ENCODE results near the gene ANXA7.
A peak's percentile ranks its signal among the peaks of the same experiment; 100 is the strongest.

- TF ChIP-seq CTCF (conservative IDR thresholded peaks at IDR 0.05), result peak; percentile 41
- TF ChIP-seq ZFX (IDR thresholded peaks at IDR 0.05), result peak; percentile 67
Measured at GRCh38 chr10:73413528-73414229, at the start of gene ANXA7.

All from C4-2B (cell line).